K562 (cell line): Measurements from ENCODE around the gene LILRA5.

Experiments
- EGR1 ChIP-seq: fragments of 450-650 bp; conservative IDR thresholded peaks from 2 replicates; pipeline ENCODE4 v1.6.1; 2017; ENCODE audit warnings: mild to moderate bottlenecking
- ELK1 ChIP-seq: sonication (generic); formaldehyde crosslinking; IDR thresholded peaks from 2 replicates; pipeline ENCODE4 v1.8.1; 2022; ENCODE audit warnings: missing genetic modification reagents
- NFIX ChIP-seq: fragments of 250-450 bp; sonication (Bioruptor Pico); IDR thresholded peaks from 2 replicates; pipeline ENCODE4 v1.4.0; 2020; ENCODE audit warnings: low read depth, mild to moderate bottlenecking, moderate library complexity
- POLR2A ChIP-seq: fragments of 450-650 bp; conservative IDR thresholded peaks from 2 replicates; pipeline ENCODE4 v1.6.1; 2016
- RCOR1 ChIP-seq, 2 experiments: IDR thresholded peaks; 2 replicates each; pipeline ENCODE4 v1.6.1; 2012; ENCODE audit warnings: low read depth in 2 of 2, low read length in 2 of 2, borderline replicate concordance in 1 of 2, improper control_type of control experiment in 1 of 2
- RFX7 ChIP-seq: fragments of 250-450 bp; sonication (Bioruptor Pico); IDR thresholded peaks from 2 replicates; pipeline ENCODE4 v1.5.1; 2021; ENCODE audit warnings: mild to moderate bottlenecking
- SP2 ChIP-seq: IDR thresholded peaks from 2 replicates; pipeline ENCODE4 v1.6.1; 2011; ENCODE audit warnings: mild to moderate bottlenecking, low read depth, low read length, moderate library complexity; ENCODE audit not compliant: poor library complexity, severe bottlenecking; ENCODE audit errors: extremely low read depth
- YY1 ChIP-seq, 3 experiments: IDR thresholded peaks; 2 replicates each; pipeline ENCODE4 v1.6.1; 2011; ENCODE audit warnings: low read length in 2 of 3, mild to moderate bottlenecking in 2 of 3, moderate library complexity in 2 of 3, borderline replicate concordance in 1 of 3, control low read depth in 1 of 3, low read depth in 1 of 3; ENCODE audit not compliant: insufficient read depth in 3 of 3, insufficient replicate concordance in 2 of 3, control insufficient read depth in 1 of 3, insufficient read length in 1 of 3; ENCODE audit errors: extremely low read depth in 1 of 3
- ZBTB8A ChIP-seq: fragments of 450-650 bp; IDR thresholded peaks from 2 replicates; pipeline ENCODE4 v1.6.1; 2018; ENCODE audit warnings: mild to moderate bottlenecking, moderate library complexity; ENCODE audit not compliant: partially characterized antibody
- TF ChIP-seq, protein P1 (sequence below), 3 experiments: IDR thresholded peaks in 2 of 3; conservative IDR thresholded peaks in 1 of 3; 2 replicates each; pipeline ENCODE4 v1.5.1; 2011 to 2012; ENCODE audit warnings: low read length in 3 of 3, mild to moderate bottlenecking in 3 of 3, control low read depth in 2 of 3, improper control_type of control experiment in 1 of 3, inconsistent platforms in 1 of 3, low read depth in 1 of 3, mixed read lengths in 1 of 3, moderate library complexity in 1 of 3; ENCODE audit not compliant: insufficient read depth in 2 of 3

DNA sequence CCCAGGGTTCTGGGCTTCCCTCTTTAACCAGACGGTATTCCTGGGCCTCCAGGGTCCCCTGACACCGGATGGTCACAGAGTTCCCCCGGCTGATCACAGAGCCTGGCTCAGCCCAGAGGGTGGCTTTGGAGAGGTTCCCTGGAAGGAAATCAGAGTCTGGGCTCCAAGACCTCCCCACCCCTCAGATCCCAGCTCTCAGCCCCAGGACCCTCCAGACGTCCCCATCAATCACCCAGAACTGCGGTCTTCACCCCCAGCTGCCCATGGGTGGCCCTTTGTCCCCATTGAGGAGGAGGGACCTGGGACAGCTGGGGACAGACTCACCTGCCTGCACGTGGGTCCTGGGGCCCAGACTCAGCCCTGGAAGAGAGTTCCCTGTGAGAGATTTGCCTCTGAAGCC lies 955 bp downstream of the LILRA5 start:
- TF ChIP-seq RCOR1 (IDR thresholded peaks at IDR 0.05; ENCODE audit: borderline replicate concordance in 1 of 2, low read depth in 2 of 2, low read length in 2 of 2) (no peak), EGR1 (no peak), RFX7 (CRISPR knock-in tag) (no peak), ELK1 (CRISPR knock-in tag) (no peak), ZBTB8A (no peak), SP2 (no peak), NFIX (no peak), POLR2A (no peak), YY1 (IDR thresholded peaks at IDR 0.05; ENCODE audit: borderline replicate concordance in 1 of 3, control insufficient read depth in 1 of 3, extremely low read depth in 1 of 3, insufficient read depth in 3 of 3, insufficient read length in 1 of 3, insufficient replicate concordance in 2 of 3, low read depth in 1 of 3, low read length in 2 of 3) (no peak)
- TF ChIP-seq, protein P1, sequence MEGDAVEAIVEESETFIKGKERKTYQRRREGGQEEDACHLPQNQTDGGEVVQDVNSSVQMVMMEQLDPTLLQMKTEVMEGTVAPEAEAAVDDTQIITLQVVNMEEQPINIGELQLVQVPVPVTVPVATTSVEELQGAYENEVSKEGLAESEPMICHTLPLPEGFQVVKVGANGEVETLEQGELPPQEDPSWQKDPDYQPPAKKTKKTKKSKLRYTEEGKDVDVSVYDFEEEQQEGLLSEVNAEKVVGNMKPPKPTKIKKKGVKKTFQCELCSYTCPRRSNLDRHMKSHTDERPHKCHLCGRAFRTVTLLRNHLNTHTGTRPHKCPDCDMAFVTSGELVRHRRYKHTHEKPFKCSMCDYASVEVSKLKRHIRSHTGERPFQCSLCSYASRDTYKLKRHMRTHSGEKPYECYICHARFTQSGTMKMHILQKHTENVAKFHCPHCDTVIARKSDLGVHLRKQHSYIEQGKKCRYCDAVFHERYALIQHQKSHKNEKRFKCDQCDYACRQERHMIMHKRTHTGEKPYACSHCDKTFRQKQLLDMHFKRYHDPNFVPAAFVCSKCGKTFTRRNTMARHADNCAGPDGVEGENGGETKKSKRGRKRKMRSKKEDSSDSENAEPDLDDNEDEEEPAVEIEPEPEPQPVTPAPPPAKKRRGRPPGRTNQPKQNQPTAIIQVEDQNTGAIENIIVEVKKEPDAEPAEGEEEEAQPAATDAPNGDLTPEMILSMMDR (IDR thresholded peaks at IDR 0.05 in 2 of 3, conservative IDR thresholded peaks at IDR 0.05 in 1 of 3; ENCODE audit: insufficient read depth in 2 of 3, low read depth in 1 of 3, low read length in 3 of 3), result no peak
